Activated gamma-delta T cell (primary cell): ENCODE measurements around the gene ATP2B1.

Experiments used
- DNase-seq: peaks from one replicate; lab custom pipeline; 2025; lab: John Stamatoyannopoulos, UW

Gene ATP2B1

DNA sequence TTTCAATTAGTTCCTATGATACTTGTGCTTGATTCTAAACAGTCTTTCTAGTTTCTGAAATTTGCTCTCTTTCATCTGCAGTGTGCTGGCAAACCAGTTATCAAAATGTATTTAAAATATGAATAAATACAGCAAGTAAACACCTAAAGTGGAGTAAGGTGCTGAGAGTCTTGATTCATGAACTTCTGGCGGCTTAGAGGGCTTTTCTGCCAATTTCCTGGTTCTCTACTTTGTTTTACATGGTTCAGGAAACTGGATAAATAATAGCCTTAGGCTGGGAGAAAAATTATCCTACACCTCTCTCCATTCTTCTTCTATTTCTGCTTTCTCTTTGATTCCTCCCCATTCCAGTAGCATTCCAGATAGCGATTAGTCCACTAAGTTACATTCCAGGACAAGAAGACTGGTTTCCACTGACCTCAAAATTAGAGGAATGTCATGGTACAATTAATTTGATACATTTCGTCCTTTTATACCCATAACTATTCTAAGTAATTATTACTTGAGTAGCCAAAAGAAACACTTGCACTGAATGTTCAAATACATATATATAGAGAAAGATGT is 14.9 kb downstream of the ATP2B1 start:
- no peak for DNase-seq

DNA sequence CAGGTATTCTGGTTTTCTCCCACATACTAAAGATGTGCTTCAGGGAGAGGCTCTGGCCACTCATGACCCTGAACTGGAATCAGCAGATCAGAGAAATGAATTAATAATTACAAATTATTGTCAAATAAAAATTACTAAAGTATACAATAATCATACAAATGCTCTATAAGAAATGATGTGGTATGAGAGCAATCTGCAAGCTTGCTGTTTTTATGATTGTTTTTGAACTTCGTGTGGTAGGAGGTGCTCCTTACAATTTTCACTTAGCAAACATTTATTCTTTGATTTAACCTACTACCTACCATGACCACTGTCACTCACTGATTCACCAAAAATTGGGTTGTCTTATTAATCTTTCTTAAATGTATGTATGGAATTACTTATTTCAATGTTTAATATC is 16.2 kb downstream of the ATP2B1 start:
- no peak for DNase-seq

GRCh38 chr12:89691659-89692058 is 17.0 kb downstream of the ATP2B1 start:
- no peak for DNase-seq

DNA sequence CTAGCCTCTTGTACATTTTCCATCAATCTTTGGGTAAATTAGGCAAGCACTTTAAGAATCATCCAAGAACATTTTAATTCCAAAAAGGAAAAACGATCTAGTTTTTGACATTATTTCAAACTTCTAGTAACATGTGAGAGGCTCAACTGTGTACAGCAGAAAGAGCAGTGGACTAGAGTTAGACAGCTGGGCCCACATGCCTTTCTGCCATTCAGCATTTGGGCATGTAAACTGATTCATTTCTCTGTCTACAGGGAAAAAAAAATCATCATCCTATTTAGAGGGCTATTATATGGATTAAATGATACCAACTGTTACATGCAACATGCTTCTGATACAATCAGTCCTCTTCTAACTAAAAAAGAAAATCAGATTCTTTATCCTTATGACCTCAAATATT is 17.7 kb downstream of the ATP2B1 start:
- DNase-seq, result no peak

DNA sequence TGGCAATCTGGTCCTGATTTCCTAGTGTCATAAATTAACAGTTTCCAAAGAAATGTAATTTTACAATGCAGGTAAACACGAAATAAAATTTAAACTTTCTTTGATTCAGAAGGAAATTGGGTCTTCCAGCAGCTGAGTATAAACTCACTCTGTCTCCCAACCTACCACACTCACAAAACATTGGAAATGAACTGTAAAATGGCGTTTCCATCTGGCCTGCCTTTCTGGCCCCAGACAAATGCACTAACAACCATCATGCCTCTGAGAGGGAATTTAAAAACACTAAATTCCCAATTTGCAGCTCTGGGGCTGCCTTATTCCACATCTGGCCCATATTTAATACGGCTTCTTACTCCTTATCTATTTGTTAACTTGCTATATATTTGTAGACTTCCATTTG is 19.3 kb downstream of the ATP2B1 start:
- DNase-seq, result no peak

- DNase-seq, result no peak
These were observed 22.3 kb downstream of the ATP2B1 start for GRCh38 chr12:89686311-89686710.

DNA sequence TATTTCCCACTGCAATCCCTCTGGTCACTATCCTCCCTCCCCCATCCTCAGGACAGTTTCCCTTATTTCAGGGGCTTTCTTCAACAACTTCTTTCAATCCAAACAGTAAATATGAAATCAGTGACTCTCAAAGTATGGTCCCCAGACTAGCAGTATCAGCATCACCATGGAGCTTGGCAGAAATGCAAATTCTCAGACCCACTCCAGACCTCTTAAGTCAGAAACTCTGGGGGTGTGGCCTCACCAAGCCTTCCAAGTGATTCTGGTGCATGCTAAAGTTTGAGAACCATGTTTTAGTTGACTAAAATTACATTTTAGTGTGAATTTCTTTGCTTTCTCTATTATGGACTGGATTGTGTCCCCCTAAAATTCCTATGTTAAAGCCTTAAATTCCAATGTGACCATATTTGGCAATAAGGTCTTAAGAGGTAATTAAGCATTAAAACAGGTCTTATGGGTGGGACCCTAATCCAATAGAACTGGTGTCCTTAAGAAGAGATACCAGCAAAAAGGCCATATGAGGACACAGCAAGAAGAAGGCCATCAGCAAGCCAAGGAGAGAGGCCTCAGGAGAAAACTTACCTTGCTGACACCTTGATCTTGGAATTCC is 23.2 kb downstream of the ATP2B1 start:
- DNase-seq, result no peak

- DNase-seq, result no peak
These were observed 24.5 kb downstream of the ATP2B1 start for GRCh38 chr12:89684136-89684535.

DNA sequence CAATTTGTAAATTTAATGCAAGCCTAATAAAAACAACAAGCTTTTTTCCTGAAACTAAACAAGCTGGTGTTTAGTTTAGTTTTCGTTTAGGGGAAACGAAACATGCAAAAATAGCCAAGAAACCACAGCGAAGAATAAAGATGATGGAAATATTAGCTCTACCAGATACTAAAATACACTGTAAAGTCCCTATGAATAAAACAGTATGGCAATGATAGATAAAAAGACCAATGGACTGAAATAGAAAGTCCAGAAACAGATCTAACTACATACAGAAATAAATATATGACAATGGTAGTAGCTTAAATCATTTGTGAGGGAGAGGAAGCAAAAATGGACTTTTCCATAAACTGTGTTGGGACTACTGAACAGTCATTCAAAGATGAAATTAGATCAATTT is 26.4 kb downstream of the ATP2B1 start:
- DNase-seq, result no peak

DNA sequence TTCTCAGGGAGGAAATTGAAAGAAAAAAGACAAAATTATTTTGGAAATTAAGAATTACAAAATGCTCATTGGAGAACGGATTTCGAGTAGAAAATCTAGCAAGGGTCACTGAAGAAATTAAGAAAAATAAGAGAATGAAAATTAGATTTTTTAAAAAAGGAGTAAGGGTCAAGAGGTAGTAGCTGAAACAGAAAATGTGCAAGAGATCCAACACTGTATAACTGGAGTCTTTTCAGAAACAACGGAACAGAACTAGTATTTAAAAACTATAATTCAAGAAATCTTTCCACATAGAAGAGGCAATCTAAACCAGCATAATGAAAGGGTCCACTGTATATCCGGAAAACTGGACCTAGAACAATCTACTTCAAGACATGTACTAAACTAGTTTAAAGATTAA is 28.2 kb downstream of the ATP2B1 start:
- no peak for DNase-seq

DNA sequence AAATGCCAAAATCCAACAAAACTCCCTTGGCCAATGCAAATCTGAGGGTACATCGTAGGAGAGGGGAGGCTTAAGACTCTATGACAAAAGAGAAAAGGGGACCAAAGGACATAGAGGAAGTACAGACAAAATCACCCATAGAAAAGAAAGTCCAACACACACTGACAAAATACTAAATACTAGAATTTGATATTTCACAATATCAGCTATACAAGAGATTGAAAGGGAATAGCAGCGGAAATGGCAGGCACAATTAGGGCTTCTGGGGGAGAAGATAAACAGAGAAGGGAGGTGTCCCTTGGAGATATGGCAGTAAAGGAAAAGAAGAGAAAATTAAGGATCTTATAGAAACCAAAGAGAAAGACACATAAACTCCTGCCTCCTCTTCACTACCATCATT is 29.0 kb downstream of the ATP2B1 start:
- DNase-seq, result no peak

DNA sequence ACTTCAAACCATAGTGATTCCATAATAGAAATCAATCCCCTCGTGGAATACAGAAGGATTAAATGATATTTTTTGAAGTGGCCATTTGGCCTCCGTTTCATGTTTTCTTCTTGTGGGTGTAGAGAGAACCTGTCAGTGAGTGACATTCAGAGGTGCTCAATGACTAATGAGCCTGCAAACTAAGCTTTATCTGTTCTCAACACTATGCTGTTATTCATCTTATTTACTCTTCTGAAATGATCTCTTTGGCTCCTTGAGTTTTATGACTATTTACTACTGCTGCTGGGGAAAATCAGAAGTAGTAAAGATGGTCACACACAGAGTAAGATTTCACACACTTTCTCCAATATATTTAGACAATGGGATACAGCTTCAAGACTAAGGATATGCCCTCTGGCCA is 30.4 kb downstream of the ATP2B1 start:
- DNase-seq, result no peak

GRCh38 chr12:89676930-89677329 is 31.7 kb downstream of the ATP2B1 start:
- DNase-seq, result no peak

DNA sequence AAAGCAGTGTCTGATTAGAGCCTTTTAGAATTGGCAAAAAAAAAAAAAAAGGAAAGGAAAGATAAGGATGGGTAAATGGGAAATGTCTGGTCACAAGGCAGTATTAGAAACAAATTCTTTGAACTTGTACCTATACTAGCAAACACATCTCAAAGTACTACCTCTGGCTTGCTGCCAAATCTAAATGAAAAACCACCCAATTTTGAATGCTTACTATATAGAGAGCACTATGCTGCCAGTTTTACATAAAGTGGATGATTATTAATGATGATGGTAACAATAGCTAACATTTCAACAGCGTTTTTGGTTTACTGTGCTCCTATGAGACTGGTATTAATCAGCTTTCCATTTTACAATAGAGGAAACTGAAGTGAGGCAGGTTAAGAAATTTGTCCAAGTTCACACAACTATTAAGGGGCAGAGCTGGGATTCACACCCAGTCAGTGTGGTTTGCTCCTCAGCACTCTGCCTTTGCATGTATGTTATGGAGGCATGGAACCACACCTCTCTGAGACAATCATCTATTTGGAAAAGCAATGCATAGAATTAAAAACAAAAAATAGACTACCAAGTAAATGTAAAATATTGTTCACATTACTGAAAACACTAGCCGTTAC is 34.2 kb downstream of the ATP2B1 start:
- no peak for DNase-seq

DNA sequence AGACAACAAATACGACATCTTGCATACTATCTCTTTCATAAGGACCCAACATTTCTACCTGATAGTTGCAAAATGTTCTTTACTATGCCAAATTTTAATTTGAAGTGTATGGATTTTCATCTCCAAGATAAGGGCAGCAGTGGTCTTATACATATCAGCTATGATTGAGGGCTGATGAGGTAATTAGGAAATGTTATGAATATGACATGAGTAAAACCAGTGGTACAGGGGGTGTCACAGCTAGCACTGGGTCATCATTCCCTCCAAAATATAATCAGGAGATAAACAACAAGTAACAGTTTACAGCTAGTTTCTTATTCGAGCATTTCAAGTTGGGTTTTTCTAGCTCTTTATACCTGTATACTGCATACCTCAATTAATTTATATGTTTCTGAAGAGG is 35.0 kb downstream of the ATP2B1 start:
- DNase-seq, result no peak

DNA sequence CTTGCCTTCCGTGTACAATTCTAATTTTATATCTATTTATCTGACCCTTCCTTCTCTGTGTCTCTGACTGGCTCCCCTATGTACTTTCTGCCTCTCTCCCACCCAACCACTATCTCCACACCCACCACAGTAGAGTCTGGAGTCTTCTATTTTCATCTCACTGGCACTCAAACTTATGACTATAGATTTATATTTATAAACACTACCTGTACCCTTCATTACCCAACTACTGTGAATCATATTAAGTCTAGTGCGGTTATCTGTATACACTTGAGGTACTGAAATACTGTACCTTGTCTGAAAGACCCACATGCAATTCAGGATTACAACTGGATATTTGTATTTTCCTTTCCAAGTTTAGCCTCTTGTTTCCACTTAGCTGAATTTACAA is 36.1 kb downstream of the ATP2B1 start:
- DNase-seq, result no peak

- DNase-seq, result no peak
These were observed 37.2 kb downstream of the ATP2B1 start for GRCh38 chr12:89671469-89671868.

- DNase-seq, result no peak
These were observed 39.4 kb downstream of the ATP2B1 start for GRCh38 chr12:89669197-89669596.

- no peak for DNase-seq
These were observed 43.1 kb downstream of the ATP2B1 start for GRCh38 chr12:89665556-89665955.

DNA sequence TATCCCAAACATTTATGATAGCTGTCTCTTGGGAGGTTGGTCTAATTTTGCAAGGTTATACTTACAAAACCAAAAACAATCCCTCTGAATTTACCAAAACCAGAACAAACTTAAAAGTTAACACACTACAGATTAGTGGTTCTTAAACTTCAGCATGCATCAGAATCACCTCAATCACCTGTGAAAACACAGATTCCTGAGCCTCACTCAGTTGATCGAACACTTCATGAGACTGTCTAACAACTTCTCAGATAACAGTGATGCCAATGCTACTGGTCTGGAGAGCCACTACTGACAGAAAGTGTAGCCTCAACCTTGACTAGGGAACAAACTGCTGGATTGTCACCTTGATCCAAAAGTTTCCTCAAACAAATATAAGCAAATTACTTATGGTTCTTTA is 44.2 kb downstream of the ATP2B1 start:
- no peak for DNase-seq

- no peak for DNase-seq
These were observed 44.9 kb downstream of the ATP2B1 start for GRCh38 chr12:89663577-89664357.

DNA sequence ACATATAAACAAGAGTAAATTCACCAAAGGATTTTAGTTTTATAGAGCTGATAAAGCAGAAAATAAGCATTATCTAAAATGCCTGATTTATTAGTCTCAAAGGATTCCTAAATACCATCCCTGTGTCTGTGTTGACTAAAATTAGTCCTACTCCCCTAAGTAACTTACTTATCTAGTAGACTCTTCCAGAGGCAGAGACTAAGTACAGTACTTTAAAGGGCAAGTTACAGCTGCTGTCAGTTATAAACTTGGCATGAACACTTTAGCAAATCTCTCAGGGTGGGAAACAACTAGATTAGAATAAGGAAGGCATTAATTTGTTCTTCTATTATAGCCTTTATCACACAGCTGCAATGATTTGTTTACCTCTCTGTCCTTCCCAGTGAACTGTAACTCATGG is 46.0 kb downstream of the ATP2B1 start:
- no peak for DNase-seq

- no peak for DNase-seq
These were observed 46.8 kb downstream of the ATP2B1 start for GRCh38 chr12:89661706-89662330.
